ENCODE results near the gene PEAK3. TPM values are rescaled to one million over a fixed set of nuclear protein-coding genes. Genes with fewer than 3 reads are reported as not detected.

Gene PEAK3
- total RNA-seq, 2 donors from 2014 or later = 1.5 to 1.9 TPM

GRCh38 chr19:2243274-2244124 is 38.5 kb downstream of the PEAK3 start:
- TF ChIP-seq CTCF (IDR thresholded peaks at IDR 0.05) = no peak
- H3K36me3 ChIP-seq = peaks cover 52% of the 10 kb centered on the region
- H3K4me3 ChIP-seq = no peak overlapping the region
- no peak overlapping the region for H3K27ac ChIP-seq
- peaks cover 5 to 54% of the 10 kb centered on the region in 2 donors for H3K4me1 ChIP-seq
- no peaks in the 10 kb centered on the region for H3K27me3 ChIP-seq
- H3K9me3 ChIP-seq = no peaks in the 10 kb centered on the region
- DNase-seq (ENCODE audit: low spot score) = no peak

- no peak overlapping the region for H3K27ac ChIP-seq
- TF ChIP-seq CTCF (IDR thresholded peaks at IDR 0.05) = no peak
- H3K4me1 ChIP-seq = peaks cover 5 to 60% of the 10 kb centered on the region in 2 donors
- no peaks in the 10 kb centered on the region for H3K27me3 ChIP-seq
- H3K4me3 ChIP-seq = no peak overlapping the region
- DNase-seq (ENCODE audit: low spot score) = no peak
- no peaks in the 10 kb centered on the region for H3K9me3 ChIP-seq
- peaks cover 46% of the 10 kb centered on the region for H3K36me3 ChIP-seq
These were observed 39.2 kb downstream of the PEAK3 start for GRCh38 chr19:2242816-2243215.

- DNase-seq (ENCODE audit: low spot score) = no peak
- Histone ChIP-seq H3K4me3 (no peak overlapping the region), H3K36me3 (peaks cover 39% of the 10 kb centered on the region), H3K27ac (no peak overlapping the region), H3K27me3 (no peaks in the 10 kb centered on the region), H3K4me1 (peaks cover 5 to 61% of the 10 kb centered on the region in 2 donors), H3K9me3 (no peaks in the 10 kb centered on the region)
- no peak for TF ChIP-seq CTCF (IDR thresholded peaks at IDR 0.05)
These were observed 39.9 kb downstream of the PEAK3 start for GRCh38 chr19:2242092-2242537.

GRCh38 chr19:2240881-2241760 is 40.9 kb downstream of the PEAK3 start:
- peaks cover 5 to 55% of the 10 kb centered on the region in 2 donors for H3K4me1 ChIP-seq
- H3K27me3 ChIP-seq = no peaks in the 10 kb centered on the region
- no peak for DNase-seq (ENCODE audit: low spot score)
- no peak for TF ChIP-seq CTCF (IDR thresholded peaks at IDR 0.05)
- no peak overlapping the region for H3K4me3 ChIP-seq
- no peak overlapping the region for H3K27ac ChIP-seq
- H3K36me3 ChIP-seq = peaks cover 29% of the 10 kb centered on the region
- no peaks in the 10 kb centered on the region for H3K9me3 ChIP-seq

GRCh38 chr19:2239771-2240770 is 41.9 kb downstream of the PEAK3 start:
- Histone ChIP-seq H3K4me3 (peak overlapping the region; percentile 25 to 43), H3K27me3 (no peaks in the 10 kb centered on the region), H3K9me3 (no peaks in the 10 kb centered on the region), H3K36me3 (peaks cover 18% of the 10 kb centered on the region), H3K4me1 (peaks cover 5 to 59% of the 10 kb centered on the region in 2 donors), H3K27ac (peak overlapping the region; percentile 32 to 71)
- DNase-seq (ENCODE audit: low spot score) = peak; percentile 72
- no peak for TF ChIP-seq CTCF (IDR thresholded peaks at IDR 0.05)

Measured in right atrium auricular region (tissue), 2 donors.